HCT116 (cell line): ENCODE results near the gene JADE1. TPM values are rescaled to one million over a fixed set of nuclear protein-coding genes. Genes with fewer than 3 reads are reported as not detected.

Source experiments
- ATAC-seq: fragments of 200-7000 bp; cut with Tn5 transposase; 2 replicates; pipeline ENCODE4 v1.9.1; 2020; ENCODE audit warnings: mild to moderate bottlenecking, moderate library complexity
- BruUV-seq: library from RNA; stranded (reverse); fragments of 400-500 nt; replicated peaks from 2 replicates; lab custom pipeline; 2021; lab: Mats Ljungman, UMichigan
- CTCF ChIA-PET: fragments of 300-600 bp; sonication (Branson Sonifier 250); formaldehyde crosslinking; loops from one replicate; lab custom pipeline; 2021; ENCODE audit warnings: antibody characterized with exemption; lab: Charles Lee
- POLR2A ChIA-PET: fragments of 300-600, 350-600 bp; sonication (Branson Sonifier 250); formaldehyde crosslinking; loops from one replicate; lab custom pipeline; 2021; ENCODE audit warnings: antibody characterized with exemption; lab: Charles Lee
- RAD21 ChIA-PET, 2 experiments: fragments of 300-600 bp; sonication (Branson Sonifier 250); formaldehyde crosslinking; loops; one replicate each; lab custom pipeline; 2023; ENCODE audit warnings: low total read pairs in 2 of 2; ENCODE audit not compliant: uncharacterized antibody in 2 of 2, unreplicated experiment in 2 of 2, low non-redundant PET in 1 of 2; lab: Charles Lee
- DNase-seq: peaks from one replicate; pipeline ENCODE4 v3.0.0-alpha.2; 2010; ENCODE audit warnings: low read depth, low spot score
- H2AFZ ChIP-seq: fragments of 200-600 bp; shearing (Covaris generic), sonication (generic); 2 replicates; pipeline ENCODE4 v1.6.1; 2017; ENCODE audit warnings: low read depth, mixed run types, mixed read lengths, antibody characterized with exemption, low read length; ENCODE audit not compliant: poor library complexity, severe bottlenecking
- H3K27ac ChIP-seq: 2 replicates; pipeline ENCODE4 v1.5.1; 2012; ENCODE audit warnings: low read depth, low read length
- H3K27me3 ChIP-seq: fragments of 200-600 bp; sonication (generic); 2 replicates; pipeline ENCODE4 v1.6.1; 2016; ENCODE audit warnings: mixed run types, low read length, mixed read lengths; ENCODE audit not compliant: insufficient read depth
- H3K36me3 ChIP-seq, 2 experiments: fragments of 200-500 bp in 1 of 2; fragments of 200-600 bp in 1 of 2; sonication (Bioruptor generic) in 1 of 2; sonication (generic) in 1 of 2; 2 replicates each; pipeline versions ENCODE4 v1.5.1 to v1.6.1; 2014 to 2016; ENCODE audit warnings: low read length in 2 of 2, inconsistent platforms in 1 of 2, mixed read lengths in 1 of 2, mixed run types in 1 of 2; ENCODE audit not compliant: insufficient read depth in 2 of 2, control insufficient read depth in 1 of 2
- H3K4me1 ChIP-seq, 2 experiments: fragments of 200-600 bp in 1 of 2; sonication (generic) in 1 of 2; 2 replicates each; pipeline versions ENCODE4 v1.5.1 to v1.6.1; 2012 to 2017; ENCODE audit warnings: low read length in 2 of 2, inconsistent platforms in 1 of 2, mild to moderate bottlenecking in 1 of 2, mixed read lengths in 1 of 2, mixed run types in 1 of 2, moderate library complexity in 1 of 2; ENCODE audit not compliant: insufficient read depth in 2 of 2, control insufficient read depth in 1 of 2
- H3K4me2 ChIP-seq: fragments of 200-600 bp; sonication (generic); 2 replicates; pipeline ENCODE4 v1.6.1; 2017; ENCODE audit warnings: mixed run types, low read length, mixed read lengths
- H3K4me3 ChIP-seq, 2 experiments: fragments of 200-600 bp in 1 of 2; sonication (generic) in 1 of 2; replicated peaks in 1 of 2; 2 replicates each; pipeline ENCODE4 v1.5.1; 2011 to 2016; ENCODE audit warnings: low read length in 2 of 2, control low read depth in 1 of 2, low read depth in 1 of 2, mild to moderate bottlenecking in 1 of 2, mixed read lengths in 1 of 2, mixed run types in 1 of 2
- H3K79me2 ChIP-seq: fragments of 200-600 bp; sonication (generic); 2 replicates; pipeline ENCODE4 v1.6.1; 2017; ENCODE audit warnings: mild to moderate bottlenecking, mixed run types, low read length, moderate library complexity, mixed read lengths; ENCODE audit not compliant: insufficient read depth
- H3K9ac ChIP-seq: fragments of 200-600 bp; sonication (generic); 2 replicates; pipeline ENCODE4 v1.6.1; 2016; ENCODE audit warnings: low read length, mixed read lengths
- H3K9me2 ChIP-seq: fragments of 200-600 bp; sonication (generic), shearing (Covaris generic); 2 replicates; pipeline ENCODE4 v1.6.1; 2017; ENCODE audit warnings: mixed run types, mild to moderate bottlenecking, moderate library complexity; ENCODE audit not compliant: insufficient read depth
- H3K9me3 ChIP-seq, 2 experiments: fragments of 200-500 bp in 1 of 2; fragments of 200-600 bp in 1 of 2; sonication (Bioruptor generic) in 1 of 2; sonication (generic) in 1 of 2; 2 replicates each; pipeline ENCODE4 v1.6.1; 2014 to 2017; ENCODE audit warnings: low read length in 2 of 2, mixed read lengths in 2 of 2, inconsistent platforms in 1 of 2, low read depth in 1 of 2, mild to moderate bottlenecking in 1 of 2, mixed run types in 1 of 2, moderate library complexity in 1 of 2; ENCODE audit not compliant: control insufficient read depth in 1 of 2, insufficient read depth in 1 of 2
- H4K20me1 ChIP-seq: fragments of 200-600 bp; sonication (generic), shearing (Covaris generic); 2 replicates; pipeline ENCODE4 v1.6.1; 2017; ENCODE audit warnings: mixed run types, mild to moderate bottlenecking, moderate library complexity; ENCODE audit not compliant: insufficient read depth
- CBX3 ChIP-seq: IDR thresholded peaks from 2 replicates; pipeline ENCODE4 v1.6.1; 2012; ENCODE audit warnings: low read depth
- EGR1 ChIP-seq: IDR thresholded peaks from 2 replicates; pipeline ENCODE4 v1.6.1; 2012; ENCODE audit warnings: low read depth
- ELF1 ChIP-seq: IDR thresholded peaks from 2 replicates; pipeline ENCODE4 v1.6.1; 2012; ENCODE audit warnings: low read depth, borderline replicate concordance
- EZH2 ChIP-seq: fragments of 200-600 bp; sonication (generic); IDR thresholded peaks from 2 replicates; pipeline ENCODE4 v1.6.1; 2017; ENCODE audit warnings: antibody characterized with exemption, mixed run types
- FOSL1 ChIP-seq: IDR thresholded peaks from 2 replicates; pipeline ENCODE4 v1.6.1; 2012; ENCODE audit warnings: low read depth
- JUND ChIP-seq: IDR thresholded peaks from 2 replicates; pipeline ENCODE4 v1.6.1; 2012
- SIN3A ChIP-seq: IDR thresholded peaks from 2 replicates; pipeline ENCODE4 v1.6.1; 2012; ENCODE audit warnings: low read depth
- TCF7L2 ChIP-seq: IDR thresholded peaks from 2 replicates; pipeline ENCODE4 v1.7.0; 2011; ENCODE audit warnings: borderline replicate concordance, inconsistent platforms; ENCODE audit not compliant: insufficient read depth, insufficient read length; ENCODE audit errors: extremely low read depth
- ZBTB33 ChIP-seq: IDR thresholded peaks from 2 replicates; pipeline ENCODE4 v1.6.1; 2011; ENCODE audit warnings: mild to moderate bottlenecking, low read length, moderate library complexity; ENCODE audit not compliant: insufficient replicate concordance; ENCODE audit errors: extremely low read depth
- intact Hi-C: fragments of 100-400 bp; cut with micrococcal nuclease; formaldehyde crosslinking; loops from 2 replicates; pipeline ENCODE4 v1.10.0; 2022
- total RNA-seq: library from RNA; stranded (reverse); gene quantifications from one replicate; pipeline ENCODE4 v1.2.1, GENCODE V29; 2021; ENCODE audit not compliant: unreplicated experiment
- TF ChIP-seq, protein P1 (sequence below), 3 experiments: fragments of 200-600 bp in 1 of 3; sonication (generic) in 1 of 3; IDR thresholded peaks in 2 of 3; conservative IDR thresholded peaks in 1 of 3; 2 replicates each; pipeline ENCODE4 v1.5.1; 2012 to 2017; ENCODE audit warnings: low read depth in 2 of 3, low read length in 2 of 3, antibody characterized with exemption in 1 of 3, borderline replicate concordance in 1 of 3, control low read depth in 1 of 3, mild to moderate bottlenecking in 1 of 3, mixed read lengths in 1 of 3, mixed run types in 1 of 3, moderate library complexity in 1 of 3; ENCODE audit not compliant: insufficient read depth in 1 of 3
- TF ChIP-seq, protein P2 (sequence below): IDR thresholded peaks from 2 replicates; pipeline ENCODE4 v1.6.1; 2012

JADE1 gene
- total RNA-seq, 1 experiment from 2014 or later: 26.5 TPM

- no peaks in the 10 kb centered on the region for H3K36me3 ChIP-seq
- no peak for TF ChIP-seq JUND
- TF ChIP-seq CBX3: no peak
- no peak for TF ChIP-seq ZBTB33
- TF ChIP-seq, all 23 proteins: peak for 0
- no peaks in the 10 kb centered on the region; the same call in 1 of the 2 replicates for H4K20me1 ChIP-seq
- DNase-seq (no peak), ATAC-seq (no peak)
- H3K27me3 ChIP-seq: no peaks in the 10 kb centered on the region
- ChIA-PET RAD21 (no interaction called here), CTCF (no interaction called here), POLR2A (no interaction called here)
- no peak overlapping the region for H3K9ac ChIP-seq
- BruUV-seq: no TSS peak
- H3K9me3 ChIP-seq: no peaks in the 10 kb centered on the region
- H3K27ac ChIP-seq: no peak overlapping the region
- H3K4me2 ChIP-seq: no peak overlapping the region
- H3K4me1 ChIP-seq: peaks cover 8 to 34% of the 10 kb centered on the region in 2 experiments
- intact Hi-C loops: no loop called here
- no peaks in the 10 kb centered on the region for H3K9me2 ChIP-seq
- no peak overlapping the region for H2AFZ ChIP-seq
- no peak overlapping the region for H3K4me3 ChIP-seq
- peaks cover 85% of the 10 kb centered on the region for H3K79me2 ChIP-seq
Observed at GRCh38 chr4:128827296-128827695, 17.8 kb downstream of the JADE1 start.

DNA sequence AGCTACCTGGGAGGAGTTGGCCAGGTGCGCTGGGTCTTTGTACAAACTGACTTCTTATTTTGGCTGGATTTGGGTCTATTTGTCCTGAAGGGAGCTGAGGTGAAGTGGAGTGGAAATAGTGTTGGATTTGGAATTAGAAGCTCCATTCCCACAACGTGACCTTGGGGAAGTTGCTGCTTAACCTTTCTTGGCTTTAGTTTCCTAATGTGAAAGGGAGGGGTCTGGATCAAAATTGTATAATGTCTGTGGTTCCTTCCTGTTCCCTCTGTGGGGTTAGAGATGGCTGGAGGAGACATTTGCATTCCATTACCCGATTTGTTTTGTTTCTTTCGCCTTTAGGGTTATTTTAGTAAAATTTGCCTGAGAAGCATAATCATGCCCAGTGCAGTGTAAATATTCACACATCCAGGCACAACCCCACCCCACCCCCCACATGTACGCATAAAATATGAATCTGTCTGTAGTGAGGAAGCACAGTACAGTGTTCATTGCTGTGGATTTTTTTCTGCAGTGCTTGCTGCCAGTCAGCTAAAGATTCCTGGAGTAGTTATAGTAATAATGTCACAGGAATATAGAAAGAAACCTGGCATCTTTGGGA, 21.5 kb downstream of the JADE1 start:
- Histone ChIP-seq H2AFZ (no peak overlapping the region), H3K4me2 (no peak overlapping the region), H3K9me2 (no peaks in the 10 kb centered on the region), H4K20me1 (no peaks in the 10 kb centered on the region; the same call in 1 of the 2 replicates), H3K27ac (no peak overlapping the region), H3K79me2 (peaks cover 62% of the 10 kb centered on the region), H3K9me3 (no peaks in the 10 kb centered on the region), H3K4me1 (no peaks in the 10 kb centered on the region), H3K4me3 (no peak overlapping the region), H3K36me3 (peaks cover 0 to 5% of the 10 kb centered on the region in 2 experiments; a peak in 1 of 4 replicates), H3K9ac (no peak overlapping the region), H3K27me3 (no peaks in the 10 kb centered on the region)
- no TSS peak for BruUV-seq
- RAD21 ChIA-PET: no interaction called here
- DNase-seq (no peak), ATAC-seq (no peak)
- intact Hi-C loops: no loop called here
- POLR2A ChIA-PET: no interaction called here
- CTCF ChIA-PET: no interaction called here
- no peak for TF ChIP-seq ELF1
- TF ChIP-seq SIN3A: no peak
- no peak for TF ChIP-seq FOSL1
- TF ChIP-seq ZBTB33: no peak
- TF ChIP-seq, protein P1, sequence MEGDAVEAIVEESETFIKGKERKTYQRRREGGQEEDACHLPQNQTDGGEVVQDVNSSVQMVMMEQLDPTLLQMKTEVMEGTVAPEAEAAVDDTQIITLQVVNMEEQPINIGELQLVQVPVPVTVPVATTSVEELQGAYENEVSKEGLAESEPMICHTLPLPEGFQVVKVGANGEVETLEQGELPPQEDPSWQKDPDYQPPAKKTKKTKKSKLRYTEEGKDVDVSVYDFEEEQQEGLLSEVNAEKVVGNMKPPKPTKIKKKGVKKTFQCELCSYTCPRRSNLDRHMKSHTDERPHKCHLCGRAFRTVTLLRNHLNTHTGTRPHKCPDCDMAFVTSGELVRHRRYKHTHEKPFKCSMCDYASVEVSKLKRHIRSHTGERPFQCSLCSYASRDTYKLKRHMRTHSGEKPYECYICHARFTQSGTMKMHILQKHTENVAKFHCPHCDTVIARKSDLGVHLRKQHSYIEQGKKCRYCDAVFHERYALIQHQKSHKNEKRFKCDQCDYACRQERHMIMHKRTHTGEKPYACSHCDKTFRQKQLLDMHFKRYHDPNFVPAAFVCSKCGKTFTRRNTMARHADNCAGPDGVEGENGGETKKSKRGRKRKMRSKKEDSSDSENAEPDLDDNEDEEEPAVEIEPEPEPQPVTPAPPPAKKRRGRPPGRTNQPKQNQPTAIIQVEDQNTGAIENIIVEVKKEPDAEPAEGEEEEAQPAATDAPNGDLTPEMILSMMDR (IDR thresholded peaks at IDR 0.05 in 2 of 3, conservative IDR thresholded peaks at IDR 0.05 in 1 of 3; ENCODE audit: borderline replicate concordance in 1 of 3, insufficient read depth in 1 of 3, low read depth in 2 of 3, low read length in 2 of 3): no peak
- no peak for TF ChIP-seq TCF7L2
- TF ChIP-seq, protein P2, sequence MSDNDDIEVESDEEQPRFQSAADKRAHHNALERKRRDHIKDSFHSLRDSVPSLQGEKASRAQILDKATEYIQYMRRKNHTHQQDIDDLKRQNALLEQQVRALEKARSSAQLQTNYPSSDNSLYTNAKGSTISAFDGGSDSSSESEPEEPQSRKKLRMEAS: no peak
- no peak for TF ChIP-seq CBX3
- TF ChIP-seq EZH2: no peak
- TF ChIP-seq EGR1: no peak
